Suppressor macrophage (primary cell): ENCODE results near the gene COX15.
"Not testable (repeated sequence)": the region's sequence is repeated elsewhere in the genome, so short reads cannot be mapped to it uniquely, and the experiment has no call there.

ENCODE experiments used
- DNase-seq, 4 experiments: peaks; one replicate each; pipeline ENCODE4 v3.0.0-alpha.2; 2020 to 2022

COX15 gene

GRCh38 chr10:99740933-99741559 is 9.1 kb upstream of the COX15 start:
- DNase-seq, result no peak

GRCh38 chr10:99740260-99740659 is 8.3 kb upstream of the COX15 start:
- DNase-seq, result no peak

GRCh38 chr10:99734111-99734510 is 2.2 kb upstream of the COX15 start:
- not testable (repeated sequence) for DNase-seq

- no peak for DNase-seq
Measured at GRCh38 chr10:99733366-99733765, 1.4 kb upstream of the COX15 start.

GRCh38 chr10:99731306-99732032 is 458 bp downstream of the COX15 start:
- peak in 3 of 4 experiments; percentile 5 to 34 (median 33) for DNase-seq

- DNase-seq, result no peak
Measured at GRCh38 chr10:99730026-99730425, 1.9 kb downstream of the COX15 start.

GRCh38 chr10:99720387-99720786 is 11.5 kb downstream of the COX15 start:
- DNase-seq, result no peak

- DNase-seq, result no peak
Measured at GRCh38 chr10:99714446-99714845, 17.5 kb downstream of the COX15 start.

GRCh38 chr10:99711129-99711719 is 20.7 kb downstream of the COX15 start:
- DNase-seq, result peak; percentile 64 to 77 (median 68)

GRCh38 chr10:99709480-99710229 is 22.3 kb downstream of the COX15 start:
- no peak for DNase-seq

GRCh38 chr10:99708428-99709012 is 23.4 kb downstream of the COX15 start:
- DNase-seq, result no peak

- DNase-seq, result no peak
Measured at GRCh38 chr10:99700649-99701048, 31.3 kb downstream of the COX15 start.

GRCh38 chr10:99698504-99699080 is 33.3 kb downstream of the COX15 start:
- peak in 2 of 4 experiments; percentile 13 to 28 for DNase-seq

GRCh38 chr10:99695761-99696160 is 36.2 kb downstream of the COX15 start:
- DNase-seq, result no peak

GRCh38 chr10:99693933-99694583 is 37.9 kb downstream of the COX15 start:
- DNase-seq, result no peak

- DNase-seq, result no peak
Measured at GRCh38 chr10:99689461-99689860, 42.5 kb downstream of the COX15 start.

GRCh38 chr10:99685597-99685967 is 46.3 kb downstream of the COX15 start:
- peak; percentile 72 to 92 (median 84) for DNase-seq

GRCh38 chr10:99682752-99683151 is 49.2 kb downstream of the COX15 start:
- no peak for DNase-seq
